Measurements from ENCODE around the gene F5.
A peak's percentile ranks its signal among the peaks of the same experiment; 100 is the strongest.

Gene F5

DNA sequence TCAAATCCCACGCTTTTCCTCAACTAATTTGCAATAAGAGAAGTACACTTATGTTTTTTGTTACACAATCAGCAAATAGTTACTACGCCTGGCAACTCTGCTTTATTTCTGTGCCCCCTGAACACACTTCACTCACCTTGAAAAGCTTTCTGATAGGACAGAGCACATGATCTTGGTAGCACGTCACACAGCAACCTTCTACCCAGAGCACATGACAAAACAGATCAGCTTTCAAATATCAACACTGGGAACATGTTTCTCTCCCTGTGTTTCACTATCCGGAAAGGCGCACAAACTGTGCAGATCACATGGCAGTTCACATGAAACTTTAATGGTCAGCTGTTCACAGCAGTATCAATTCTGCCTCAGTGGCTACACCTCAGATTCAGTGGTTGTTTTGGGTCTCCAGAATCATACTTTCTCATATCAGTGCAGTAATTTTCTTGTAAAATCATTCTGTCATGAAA is 102.7 kb downstream of the F5 start:
- peak overlapping the region; percentile 75 for H3K4me3 ChIP-seq (replicated peaks; ENCODE audit: low read depth, low read length)
- DNase-seq (ENCODE audit: low read depth): peak; percentile 49
- TF ChIP-seq, protein P1, sequence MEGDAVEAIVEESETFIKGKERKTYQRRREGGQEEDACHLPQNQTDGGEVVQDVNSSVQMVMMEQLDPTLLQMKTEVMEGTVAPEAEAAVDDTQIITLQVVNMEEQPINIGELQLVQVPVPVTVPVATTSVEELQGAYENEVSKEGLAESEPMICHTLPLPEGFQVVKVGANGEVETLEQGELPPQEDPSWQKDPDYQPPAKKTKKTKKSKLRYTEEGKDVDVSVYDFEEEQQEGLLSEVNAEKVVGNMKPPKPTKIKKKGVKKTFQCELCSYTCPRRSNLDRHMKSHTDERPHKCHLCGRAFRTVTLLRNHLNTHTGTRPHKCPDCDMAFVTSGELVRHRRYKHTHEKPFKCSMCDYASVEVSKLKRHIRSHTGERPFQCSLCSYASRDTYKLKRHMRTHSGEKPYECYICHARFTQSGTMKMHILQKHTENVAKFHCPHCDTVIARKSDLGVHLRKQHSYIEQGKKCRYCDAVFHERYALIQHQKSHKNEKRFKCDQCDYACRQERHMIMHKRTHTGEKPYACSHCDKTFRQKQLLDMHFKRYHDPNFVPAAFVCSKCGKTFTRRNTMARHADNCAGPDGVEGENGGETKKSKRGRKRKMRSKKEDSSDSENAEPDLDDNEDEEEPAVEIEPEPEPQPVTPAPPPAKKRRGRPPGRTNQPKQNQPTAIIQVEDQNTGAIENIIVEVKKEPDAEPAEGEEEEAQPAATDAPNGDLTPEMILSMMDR (IDR thresholded peaks at IDR 0.05; ENCODE audit: low read length, missing control alignments): no peak

DNA sequence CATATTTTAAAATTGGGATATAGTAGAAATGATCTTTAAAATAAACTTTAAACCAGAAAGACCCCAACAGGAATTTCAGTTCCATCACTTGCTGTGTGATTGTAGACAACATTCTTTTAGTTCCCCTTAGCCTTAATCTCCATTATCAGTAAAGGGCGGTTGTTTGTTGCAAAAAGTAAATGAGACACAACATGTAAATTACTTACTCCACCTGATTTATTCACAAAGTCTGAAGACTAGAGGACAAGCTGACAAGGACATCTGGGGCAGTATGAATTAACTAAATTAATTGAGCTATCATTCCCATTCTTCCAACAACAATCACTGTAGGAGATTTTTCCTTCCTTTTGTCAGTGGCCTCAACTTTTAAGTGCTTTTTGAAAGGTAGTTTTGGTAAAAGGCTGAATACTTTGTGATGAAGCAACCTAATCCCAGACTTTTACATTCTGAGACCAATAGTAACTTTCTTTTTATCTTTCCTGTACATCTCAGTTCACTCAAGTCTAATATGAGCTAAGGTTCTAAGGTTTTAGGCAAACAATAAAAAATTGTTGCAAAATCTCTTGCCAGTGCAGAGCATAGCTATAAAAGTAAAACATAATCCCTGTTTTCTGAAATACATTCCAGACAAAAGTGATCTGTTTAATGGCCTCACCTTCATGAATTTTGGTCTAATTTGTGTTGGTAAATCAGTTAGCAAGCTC is 106.8 kb downstream of the F5 start:
- TF ChIP-seq, protein P1 (IDR thresholded peaks at IDR 0.05; ENCODE audit: low read length, missing control alignments): no peak
- H3K4me3 ChIP-seq (replicated peaks; ENCODE audit: low read depth, low read length): no peak overlapping the region
- DNase-seq (ENCODE audit: low read depth): peak; percentile 32

DNA sequence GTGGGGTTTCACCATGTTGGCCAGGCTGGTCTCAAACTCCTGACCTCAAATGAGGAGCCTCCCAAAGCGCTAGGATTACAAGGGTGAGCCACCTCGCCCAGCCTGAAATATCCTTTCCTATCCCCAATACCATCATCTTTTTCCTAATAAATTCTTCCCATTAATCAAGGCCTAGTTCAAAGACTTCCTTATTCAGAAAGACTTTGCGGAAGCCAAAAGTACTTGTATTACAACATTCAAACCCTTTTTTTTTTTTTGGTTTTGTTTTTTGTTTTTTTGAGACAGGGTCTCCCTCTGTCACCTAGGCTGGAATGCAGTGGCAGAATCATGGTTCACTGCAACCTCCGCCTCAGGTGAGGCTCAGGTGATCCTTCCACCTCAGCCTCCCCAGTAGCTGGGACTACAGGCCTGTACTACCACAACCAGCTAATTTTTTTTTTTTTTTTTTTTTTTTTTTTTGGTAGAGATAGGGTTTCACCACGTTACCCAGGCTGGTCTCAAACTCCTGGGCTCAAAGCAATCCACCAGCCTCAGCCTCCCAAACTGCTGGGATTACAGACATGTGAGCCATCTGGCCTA is 108.1 kb downstream of the F5 start:
- no peak overlapping the region for H3K4me3 ChIP-seq (replicated peaks; ENCODE audit: low read depth, low read length)
- DNase-seq (ENCODE audit: low read depth): no peak
- TF ChIP-seq, protein P1 (IDR thresholded peaks at IDR 0.05; ENCODE audit: low read length, missing control alignments): no peak

DNA sequence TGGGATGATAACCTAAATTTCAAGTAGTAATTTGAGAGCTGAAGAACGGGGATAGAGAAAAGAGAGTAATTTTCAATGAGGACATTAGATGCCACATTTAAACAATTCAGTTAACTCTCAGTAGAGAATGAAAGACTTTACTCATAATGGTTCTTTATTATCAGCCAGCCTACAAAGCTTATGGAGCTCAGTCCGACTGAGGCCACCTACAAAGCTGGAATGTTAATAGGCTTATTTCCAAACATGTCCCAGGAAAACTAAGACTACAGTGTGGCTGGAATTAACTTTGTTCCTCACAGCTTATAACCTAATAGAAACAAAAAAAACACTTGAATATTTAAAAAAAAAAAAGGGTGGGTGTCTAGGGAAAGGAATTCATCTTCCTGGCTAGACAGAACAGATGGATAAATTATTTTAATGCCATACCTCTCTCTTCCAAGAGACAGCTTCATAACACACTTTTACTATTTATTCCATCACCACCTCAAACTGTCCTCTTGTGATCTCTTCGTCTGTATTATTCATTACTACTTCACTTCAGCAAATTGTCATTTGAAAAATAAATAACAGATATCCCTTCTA is 110.4 kb downstream of the F5 start:
- TF ChIP-seq, protein P1 (IDR thresholded peaks at IDR 0.05; ENCODE audit: low read length, missing control alignments): no peak
- no peak for DNase-seq (ENCODE audit: low read depth)
- no peak overlapping the region for H3K4me3 ChIP-seq (replicated peaks; ENCODE audit: low read depth, low read length)

DNA sequence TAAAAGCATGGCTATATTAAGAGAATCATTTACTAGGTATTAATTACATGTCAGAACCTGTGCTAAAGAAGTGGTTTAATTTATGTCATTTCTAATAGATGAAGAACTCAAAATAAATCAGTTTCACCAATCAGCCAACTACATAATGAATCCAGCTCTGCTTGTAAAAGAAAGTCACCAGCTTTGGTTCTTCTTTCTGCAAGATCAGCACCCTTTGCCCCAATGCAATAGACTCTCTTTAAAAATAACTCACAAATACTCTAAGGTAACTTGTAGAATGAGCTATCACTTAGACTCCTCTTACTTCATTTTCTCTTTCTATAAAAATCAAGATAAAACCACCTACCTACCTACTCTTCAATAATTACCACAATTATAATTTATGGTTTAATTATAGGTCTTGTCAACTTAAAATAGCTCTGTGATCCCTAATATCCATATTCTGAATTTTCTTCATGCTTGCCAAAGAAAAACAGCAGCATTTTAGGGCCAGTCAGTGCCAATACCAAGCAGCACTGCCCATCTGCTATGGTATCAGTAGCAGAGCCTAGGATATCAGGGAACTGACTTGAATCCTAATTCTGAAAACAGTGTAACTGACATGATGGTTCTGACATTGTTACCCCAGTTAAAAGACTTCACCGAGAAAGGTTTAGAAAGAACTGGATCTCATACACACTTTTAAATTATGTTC is 111.8 kb downstream of the F5 start:
- no peak overlapping the region for H3K4me3 ChIP-seq (replicated peaks; ENCODE audit: low read depth, low read length)
- TF ChIP-seq, protein P1 (IDR thresholded peaks at IDR 0.05; ENCODE audit: low read length, missing control alignments): no peak
- DNase-seq (ENCODE audit: low read depth): no peak

DNA sequence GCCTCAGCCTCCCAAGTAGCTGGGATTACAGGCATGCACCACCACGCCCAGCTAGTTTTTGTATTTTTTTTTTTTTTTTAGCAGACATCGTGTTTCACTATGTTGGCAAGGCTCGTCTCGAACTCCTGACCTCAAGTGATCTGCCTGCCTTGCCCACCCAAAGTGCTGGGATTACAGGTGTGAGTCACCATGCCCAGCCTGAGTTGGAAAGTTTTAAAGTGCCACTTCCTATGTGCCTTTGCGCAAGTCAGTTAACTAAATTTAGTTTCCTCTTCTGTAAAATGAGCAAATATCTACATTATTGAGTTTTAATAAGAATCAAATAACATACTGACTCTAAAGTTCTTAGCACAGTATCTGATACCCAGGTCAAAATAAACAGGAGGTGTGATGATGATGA is 112.9 kb downstream of the F5 start:
- no peak for DNase-seq (ENCODE audit: low read depth)
- TF ChIP-seq, protein P1 (IDR thresholded peaks at IDR 0.05; ENCODE audit: low read length, missing control alignments): no peak
- no peak overlapping the region for H3K4me3 ChIP-seq (replicated peaks; ENCODE audit: low read depth, low read length)
